ENCODE results near the gene NFATC3. TPM values are rescaled to one million over a fixed set of nuclear protein-coding genes. Genes with fewer than 3 reads are reported as not detected.

The NFATC3 gene
- total RNA-seq, 1 donor from 2014 or later: 34.2 TPM

- Histone ChIP-seq H3K27me3 (no peaks in the 10 kb centered on the region), H3K79me2 (ENCODE audit: low read depth) (peaks cover 71% of the 10 kb centered on the region), H3K4me2 (no peak overlapping the region), H3K9ac (no peak overlapping the region), H2AFZ (replicated peaks) (no peak overlapping the region), H4K20me1 (ENCODE audit: low read depth) (peaks cover 23% of the 10 kb centered on the region), H3F3A (ENCODE audit: low read depth) (peaks cover 7% of the 10 kb centered on the region), H3K9me3 (ENCODE audit: low read depth) (no peaks in the 10 kb centered on the region), H3K4me3 (no peak overlapping the region), H3K4me1 (no peaks in the 10 kb centered on the region), H3K27ac (no peak overlapping the region), H3K36me3 (peaks cover 3% of the 10 kb centered on the region)
- H3K36me3 Mint-ChIP-seq: peaks cover 7% of the 10 kb centered on the region
- no peaks in the 10 kb centered on the region for H3K4me1 Mint-ChIP-seq
- no peak overlapping the region for H3K27ac Mint-ChIP-seq
- no peaks in the 10 kb centered on the region for H3K9me3 Mint-ChIP-seq
- H3K27me3 Mint-ChIP-seq (ENCODE audit: insufficient read depth, low read depth): no peaks in the 10 kb centered on the region
- TF ChIP-seq, protein P1, sequence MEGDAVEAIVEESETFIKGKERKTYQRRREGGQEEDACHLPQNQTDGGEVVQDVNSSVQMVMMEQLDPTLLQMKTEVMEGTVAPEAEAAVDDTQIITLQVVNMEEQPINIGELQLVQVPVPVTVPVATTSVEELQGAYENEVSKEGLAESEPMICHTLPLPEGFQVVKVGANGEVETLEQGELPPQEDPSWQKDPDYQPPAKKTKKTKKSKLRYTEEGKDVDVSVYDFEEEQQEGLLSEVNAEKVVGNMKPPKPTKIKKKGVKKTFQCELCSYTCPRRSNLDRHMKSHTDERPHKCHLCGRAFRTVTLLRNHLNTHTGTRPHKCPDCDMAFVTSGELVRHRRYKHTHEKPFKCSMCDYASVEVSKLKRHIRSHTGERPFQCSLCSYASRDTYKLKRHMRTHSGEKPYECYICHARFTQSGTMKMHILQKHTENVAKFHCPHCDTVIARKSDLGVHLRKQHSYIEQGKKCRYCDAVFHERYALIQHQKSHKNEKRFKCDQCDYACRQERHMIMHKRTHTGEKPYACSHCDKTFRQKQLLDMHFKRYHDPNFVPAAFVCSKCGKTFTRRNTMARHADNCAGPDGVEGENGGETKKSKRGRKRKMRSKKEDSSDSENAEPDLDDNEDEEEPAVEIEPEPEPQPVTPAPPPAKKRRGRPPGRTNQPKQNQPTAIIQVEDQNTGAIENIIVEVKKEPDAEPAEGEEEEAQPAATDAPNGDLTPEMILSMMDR (IDR thresholded peaks at IDR 0.05): no peak
- TF ChIP-seq EZH2 (IDR thresholded peaks at IDR 0.05) (no peak), EZH2phosphoT487 (IDR thresholded peaks at IDR 0.05) (no peak)
- DNase-seq (ENCODE audit: low spot score): no peak
- no peak overlapping the region for H3K4me3 Mint-ChIP-seq
Measured at GRCh38 chr16:68126395-68126794, 41.2 kb downstream of the NFATC3 start.

DNA sequence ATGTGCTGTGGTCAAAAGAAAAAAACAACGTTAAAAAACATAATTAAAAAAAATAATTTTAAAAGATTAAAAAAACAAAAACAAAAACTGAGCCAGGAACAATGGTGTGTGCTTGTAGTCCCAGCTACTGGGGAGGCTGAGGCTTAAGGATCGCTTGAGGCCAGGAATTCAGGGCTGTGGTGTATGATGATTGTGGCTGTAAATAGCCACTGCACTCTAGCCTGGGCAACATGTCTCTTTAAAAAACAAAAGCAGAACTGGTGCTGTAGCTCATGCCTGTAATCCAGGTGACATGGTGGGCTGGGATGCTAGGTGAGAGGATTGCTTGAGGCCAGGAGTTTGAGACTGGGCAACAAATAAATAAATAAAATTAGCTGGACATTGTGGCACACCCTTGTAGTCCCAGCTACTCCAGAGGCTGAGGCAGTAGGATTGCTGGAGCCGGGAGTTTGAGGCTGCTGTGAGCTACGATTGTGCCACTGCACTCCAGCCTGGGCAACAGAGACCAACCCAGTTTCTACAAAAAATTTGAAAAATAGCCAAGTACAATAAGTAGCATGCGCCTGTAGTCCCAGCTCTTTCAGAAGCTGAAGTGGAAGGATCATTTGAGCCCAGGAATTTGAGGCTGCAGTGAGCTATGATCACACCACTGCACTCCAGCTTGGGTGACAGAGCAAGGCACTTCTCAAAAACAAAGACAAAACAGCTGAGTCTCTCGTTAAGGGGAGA, 43.6 kb downstream of the NFATC3 start:
- Histone ChIP-seq H3K36me3 (peaks cover 3% of the 10 kb centered on the region), H3K9ac (no peak overlapping the region), H3K4me1 (no peaks in the 10 kb centered on the region), H2AFZ (replicated peaks) (no peak overlapping the region), H3K4me2 (no peak overlapping the region), H3K27me3 (no peaks in the 10 kb centered on the region), H4K20me1 (ENCODE audit: low read depth) (peaks cover 16% of the 10 kb centered on the region), H3K79me2 (ENCODE audit: low read depth) (peaks cover 51% of the 10 kb centered on the region), H3K27ac (peak overlapping the region; percentile 68), H3K9me3 (ENCODE audit: low read depth) (no peaks in the 10 kb centered on the region), H3K4me3 (no peak overlapping the region), H3F3A (ENCODE audit: low read depth) (peaks cover 7% of the 10 kb centered on the region)
- H3K27me3 Mint-ChIP-seq (ENCODE audit: insufficient read depth, low read depth): no peaks in the 10 kb centered on the region
- H3K4me3 Mint-ChIP-seq: no peak overlapping the region
- no peaks in the 10 kb centered on the region for H3K4me1 Mint-ChIP-seq
- no peak for DNase-seq (ENCODE audit: low spot score)
- no peaks in the 10 kb centered on the region for H3K9me3 Mint-ChIP-seq
- no peak overlapping the region for H3K27ac Mint-ChIP-seq
- peaks cover 2% of the 10 kb centered on the region for H3K36me3 Mint-ChIP-seq
- TF ChIP-seq EZH2phosphoT487 (IDR thresholded peaks at IDR 0.05) (no peak), EZH2 (IDR thresholded peaks at IDR 0.05) (no peak)
- TF ChIP-seq, protein P1 (IDR thresholded peaks at IDR 0.05): no peak

GRCh38 chr16:68130520-68130919, 45.4 kb downstream of the NFATC3 start:
- H3K27ac Mint-ChIP-seq: no peak overlapping the region
- DNase-seq (ENCODE audit: low spot score): no peak
- no peaks in the 10 kb centered on the region for H3K9me3 Mint-ChIP-seq
- H3K4me1 Mint-ChIP-seq: no peaks in the 10 kb centered on the region
- H3K27me3 ChIP-seq: no peaks in the 10 kb centered on the region
- H3F3A ChIP-seq (ENCODE audit: low read depth): peaks cover 7% of the 10 kb centered on the region
- H3K9me3 ChIP-seq (ENCODE audit: low read depth): no peaks in the 10 kb centered on the region
- H3K4me3 ChIP-seq: no peak overlapping the region
- H3K27ac ChIP-seq: no peak overlapping the region
- H3K4me2 ChIP-seq: no peak overlapping the region
- no peaks in the 10 kb centered on the region for H3K27me3 Mint-ChIP-seq (ENCODE audit: insufficient read depth, low read depth)
- peaks cover 40% of the 10 kb centered on the region for H3K79me2 ChIP-seq (ENCODE audit: low read depth)
- H3K36me3 Mint-ChIP-seq: peaks cover 4% of the 10 kb centered on the region
- H3K36me3 ChIP-seq: peaks cover 3% of the 10 kb centered on the region
- H4K20me1 ChIP-seq (ENCODE audit: low read depth): peaks cover 16% of the 10 kb centered on the region
- no peak overlapping the region for H2AFZ ChIP-seq (replicated peaks)
- TF ChIP-seq EZH2 (IDR thresholded peaks at IDR 0.05) (no peak), EZH2phosphoT487 (IDR thresholded peaks at IDR 0.05) (no peak)
- TF ChIP-seq, protein P1 (IDR thresholded peaks at IDR 0.05): no peak
- H3K4me3 Mint-ChIP-seq: no peak overlapping the region
- H3K4me1 ChIP-seq: no peaks in the 10 kb centered on the region
- no peak overlapping the region for H3K9ac ChIP-seq

Data from neural progenitor cell (in vitro differentiated cells).